ENCODE data around the gene RPL27.

GRCh38 chr17:42989141-42989540, 9.1 kb upstream of the RPL27 start:
- TF ChIP-seq, protein P1, sequence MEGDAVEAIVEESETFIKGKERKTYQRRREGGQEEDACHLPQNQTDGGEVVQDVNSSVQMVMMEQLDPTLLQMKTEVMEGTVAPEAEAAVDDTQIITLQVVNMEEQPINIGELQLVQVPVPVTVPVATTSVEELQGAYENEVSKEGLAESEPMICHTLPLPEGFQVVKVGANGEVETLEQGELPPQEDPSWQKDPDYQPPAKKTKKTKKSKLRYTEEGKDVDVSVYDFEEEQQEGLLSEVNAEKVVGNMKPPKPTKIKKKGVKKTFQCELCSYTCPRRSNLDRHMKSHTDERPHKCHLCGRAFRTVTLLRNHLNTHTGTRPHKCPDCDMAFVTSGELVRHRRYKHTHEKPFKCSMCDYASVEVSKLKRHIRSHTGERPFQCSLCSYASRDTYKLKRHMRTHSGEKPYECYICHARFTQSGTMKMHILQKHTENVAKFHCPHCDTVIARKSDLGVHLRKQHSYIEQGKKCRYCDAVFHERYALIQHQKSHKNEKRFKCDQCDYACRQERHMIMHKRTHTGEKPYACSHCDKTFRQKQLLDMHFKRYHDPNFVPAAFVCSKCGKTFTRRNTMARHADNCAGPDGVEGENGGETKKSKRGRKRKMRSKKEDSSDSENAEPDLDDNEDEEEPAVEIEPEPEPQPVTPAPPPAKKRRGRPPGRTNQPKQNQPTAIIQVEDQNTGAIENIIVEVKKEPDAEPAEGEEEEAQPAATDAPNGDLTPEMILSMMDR (IDR thresholded peaks at IDR 0.05; ENCODE audit: extremely low read depth in 1 of 2, insufficient read depth in 1 of 2, low read depth in 1 of 2, low read length in 2 of 2): no peak
- TF ChIP-seq POLR2A (IDR thresholded peaks at IDR 0.05; ENCODE audit: low read depth, low read length): no peak
- no peak for TF ChIP-seq EZH2 (IDR thresholded peaks at IDR 0.05; ENCODE audit: borderline replicate concordance, low read depth, low read length, severe bottlenecking)
- TF ChIP-seq FOS (IDR thresholded peaks at IDR 0.05; ENCODE audit: borderline replicate concordance, insufficient read depth, low read length): no peak
- TF ChIP-seq POLR2AphosphoS5 (IDR thresholded peaks at IDR 0.05; ENCODE audit: insufficient read depth, low read depth, low read length): no peak
- TF ChIP-seq, protein P2, sequence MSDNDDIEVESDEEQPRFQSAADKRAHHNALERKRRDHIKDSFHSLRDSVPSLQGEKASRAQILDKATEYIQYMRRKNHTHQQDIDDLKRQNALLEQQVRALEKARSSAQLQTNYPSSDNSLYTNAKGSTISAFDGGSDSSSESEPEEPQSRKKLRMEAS (IDR thresholded peaks at IDR 0.05; ENCODE audit: insufficient read depth, insufficient read length): no peak
- no peak for TF ChIP-seq MYC (IDR thresholded peaks at IDR 0.05; ENCODE audit: low read depth, low read length)
- no peak for TF ChIP-seq JUN (IDR thresholded peaks at IDR 0.05; ENCODE audit: borderline replicate concordance, insufficient read depth, insufficient read length, low read depth)

Measured in endothelial cell of umbilical vein (primary cell).